NCI-H1092 treated with DMSO at 0.1 percent for 48 hours (cell line): Measurements from ENCODE around the gene STX12.

Source experiments
- DNase-seq: peaks from one replicate; lab custom pipeline; 2025; lab: John Stamatoyannopoulos, UW

The STX12 gene

DNA sequence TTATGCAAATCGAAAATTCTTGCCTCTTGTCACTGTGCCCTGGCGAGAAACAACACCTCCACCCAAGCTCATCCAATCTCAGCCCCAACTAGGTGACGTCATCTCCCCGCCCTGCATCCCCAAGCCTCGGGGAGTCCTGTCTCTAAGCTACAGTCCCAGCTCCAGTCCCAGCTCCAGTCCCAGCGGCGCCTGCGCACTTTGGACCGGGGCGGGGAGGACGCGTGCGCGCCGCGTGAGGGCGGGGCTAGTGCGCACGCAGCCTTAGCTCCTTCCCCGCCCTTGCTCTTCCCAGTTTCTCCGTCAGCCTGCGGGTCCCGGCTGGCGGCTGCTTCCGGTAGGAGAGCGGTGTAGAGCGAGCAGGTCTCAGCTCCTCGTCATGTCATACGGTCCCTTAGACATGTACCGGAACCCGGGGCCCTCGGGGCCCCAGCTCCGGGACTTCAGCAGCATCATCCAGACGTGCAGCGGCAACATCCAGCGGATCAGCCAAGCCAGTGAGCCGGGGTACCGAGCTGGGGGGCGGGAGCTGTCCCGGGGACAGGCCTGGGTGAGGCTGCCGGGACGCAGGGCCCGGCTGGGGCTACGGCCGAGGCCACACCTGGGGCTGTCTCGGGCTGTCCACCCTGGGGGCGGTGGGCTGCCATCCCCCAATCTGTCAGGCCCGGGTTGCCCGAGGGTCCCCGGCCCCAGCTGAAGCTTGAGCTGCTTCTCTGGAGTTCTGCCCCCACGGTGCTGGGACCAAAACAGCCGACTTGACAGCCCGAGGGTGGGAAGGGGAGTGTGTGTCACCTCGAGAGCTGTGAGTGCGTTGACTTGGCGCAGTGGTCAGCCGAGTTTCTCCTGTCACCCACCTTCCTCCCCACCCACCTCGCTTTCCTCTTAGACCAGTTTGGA lies at the start of gene STX12:
TSS of gene STX12 (plus strand) at position 288 of the 894 bp plus-strand sequence. CDS start at position 377, 89 bp downstream.
- DNase-seq: peak; percentile 98

GRCh38 chr1:27724961-27725373 lies 48.1 kb upstream of the STX12 start:
- peak; percentile 71 for DNase-seq

DNA sequence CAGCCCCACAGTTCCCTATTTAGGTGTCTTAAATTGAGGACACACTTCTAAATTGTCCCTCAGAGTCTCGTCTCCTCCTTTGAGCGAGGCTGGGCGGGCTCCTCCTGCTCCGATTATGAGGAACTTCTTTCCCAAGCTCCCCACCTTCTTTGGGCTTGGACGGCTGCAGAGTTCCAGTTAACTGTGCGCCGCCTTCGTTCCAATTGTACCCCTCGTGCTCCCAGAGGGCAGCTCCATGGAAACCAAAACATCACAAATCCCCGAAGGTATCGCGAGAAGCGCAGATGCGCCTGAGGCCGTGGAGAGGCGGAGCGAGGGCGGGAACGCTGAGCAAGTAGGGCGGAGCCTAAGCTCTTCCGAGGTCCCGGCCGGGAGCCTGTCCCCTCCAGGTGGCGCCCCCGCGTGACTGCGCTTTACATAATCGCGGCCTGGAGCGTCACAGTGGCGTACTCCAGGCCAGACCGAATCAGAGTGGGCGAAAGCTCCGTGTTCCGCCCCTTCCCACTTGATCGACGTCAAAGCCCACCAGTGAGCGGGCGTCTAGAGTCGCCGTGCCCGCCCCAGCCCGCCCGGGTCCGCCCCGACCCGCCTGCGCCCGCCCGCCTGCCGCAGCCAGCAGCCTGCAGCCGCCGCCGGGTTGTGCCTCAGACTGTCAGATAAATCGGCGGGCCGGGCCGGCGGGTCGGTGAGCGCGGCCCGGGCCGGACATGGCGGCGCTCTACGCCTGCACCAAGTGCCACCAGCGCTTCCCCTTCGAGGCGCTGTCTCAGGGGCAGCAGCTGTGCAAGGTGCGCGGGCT lies 47.4 kb upstream of the STX12 start, which contains the start of gene FAM76A:
TSS of gene FAM76A (plus strand) at position 588 of the 799 bp plus-strand sequence. CDS start at position 708, 120 bp downstream.
- peak; percentile 100 for DNase-seq

DNA sequence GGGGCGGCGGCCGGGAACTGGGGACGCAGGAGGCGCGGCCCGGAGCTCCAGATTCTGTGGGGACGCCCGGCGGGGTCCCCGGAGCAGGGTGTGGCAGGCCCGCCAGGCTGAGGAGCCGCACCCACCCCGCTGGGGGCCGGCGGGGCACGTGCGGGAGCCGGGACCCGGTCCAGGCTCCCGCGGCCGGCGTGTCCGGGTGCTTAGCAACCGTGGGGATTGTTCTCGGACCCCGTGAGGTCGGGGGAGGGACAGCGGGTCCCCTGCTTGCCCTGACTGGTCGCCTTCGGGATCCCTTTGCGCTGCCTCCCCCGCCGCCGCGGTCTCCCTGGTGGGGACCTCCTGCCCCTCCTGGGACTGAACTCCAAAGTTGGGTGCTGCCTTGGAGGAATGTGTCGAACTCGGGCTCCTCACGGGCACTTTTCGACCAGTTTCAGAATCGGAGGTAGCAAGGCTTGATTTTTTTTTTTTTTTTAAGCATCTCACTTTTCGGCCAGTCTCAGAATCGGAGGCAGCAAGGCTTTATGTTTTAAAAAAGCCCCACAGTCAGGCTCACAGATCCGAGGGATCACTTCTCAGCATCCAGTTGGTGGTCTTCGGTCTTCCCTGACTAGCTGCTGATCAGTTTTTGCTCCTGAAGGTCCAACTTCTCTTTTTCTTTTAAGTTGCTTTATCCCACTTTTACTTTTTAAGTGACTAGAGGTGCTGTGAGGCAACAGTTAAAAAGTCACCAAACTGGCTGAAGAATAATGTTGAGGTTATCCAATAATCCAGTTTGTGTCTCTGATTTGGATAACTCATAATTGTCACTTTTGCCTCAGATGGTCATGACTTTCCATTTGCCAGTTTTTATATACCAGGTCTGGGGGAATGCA lies 46.6 kb upstream of the STX12 start:
- DNase-seq: peak; percentile 62

GRCh38 chr1:27727126-27727525 lies 45.9 kb upstream of the STX12 start:
- DNase-seq: no peak

- DNase-seq: no peak
Measured at GRCh38 chr1:27736252-27736651, 36.8 kb upstream of the STX12 start.

GRCh38 chr1:27741121-27741520 lies 31.9 kb upstream of the STX12 start:
- DNase-seq: no peak

GRCh38 chr1:27744556-27744955 lies 28.5 kb upstream of the STX12 start:
- DNase-seq: no peak

DNA sequence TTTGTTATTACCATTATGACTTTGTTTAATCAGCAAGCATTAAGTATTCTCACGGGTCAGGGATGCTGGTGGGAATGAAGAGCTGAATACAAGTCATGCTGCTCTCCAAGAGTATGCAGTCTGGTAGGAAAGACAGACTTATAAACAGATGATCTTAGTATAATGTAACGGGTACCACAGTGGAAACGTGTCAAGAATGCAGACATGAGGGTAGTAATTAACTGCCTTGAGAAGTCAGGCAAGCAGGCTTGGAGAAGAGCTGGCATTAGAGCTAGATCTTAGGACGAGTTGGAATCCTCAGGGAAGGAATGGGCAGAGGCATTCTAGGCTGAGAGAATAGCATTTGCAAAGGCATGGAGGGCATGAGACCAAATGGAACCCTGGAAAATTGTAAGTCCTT lies 27.6 kb upstream of the STX12 start:
- DNase-seq: no peak

GRCh38 chr1:27752360-27752759 lies 20.7 kb upstream of the STX12 start:
- DNase-seq: peak; percentile 5

- no peak for DNase-seq
Measured at GRCh38 chr1:27755286-27755685, 17.7 kb upstream of the STX12 start.

DNA sequence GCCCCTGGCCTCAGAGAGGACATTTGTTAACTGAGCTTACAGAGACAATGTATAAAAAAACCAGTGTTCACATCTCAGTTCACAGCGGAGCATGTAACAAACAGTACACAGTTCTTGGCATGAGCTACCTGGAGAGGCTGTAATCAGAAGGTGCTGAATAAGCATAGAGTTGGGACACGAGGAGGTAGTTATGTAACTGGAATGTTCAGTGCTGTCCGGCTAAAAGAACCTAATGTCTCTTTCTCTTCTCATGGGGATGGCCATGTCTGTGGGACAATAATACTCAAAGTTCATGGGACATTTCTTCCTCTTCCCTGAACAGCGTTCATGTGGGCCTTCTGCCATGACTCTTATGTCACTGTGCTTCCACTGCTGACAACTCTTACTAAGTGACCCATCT lies 17.2 kb upstream of the STX12 start:
- no peak for DNase-seq

GRCh38 chr1:27759236-27759635 lies 13.8 kb upstream of the STX12 start:
- DNase-seq: no peak

DNA sequence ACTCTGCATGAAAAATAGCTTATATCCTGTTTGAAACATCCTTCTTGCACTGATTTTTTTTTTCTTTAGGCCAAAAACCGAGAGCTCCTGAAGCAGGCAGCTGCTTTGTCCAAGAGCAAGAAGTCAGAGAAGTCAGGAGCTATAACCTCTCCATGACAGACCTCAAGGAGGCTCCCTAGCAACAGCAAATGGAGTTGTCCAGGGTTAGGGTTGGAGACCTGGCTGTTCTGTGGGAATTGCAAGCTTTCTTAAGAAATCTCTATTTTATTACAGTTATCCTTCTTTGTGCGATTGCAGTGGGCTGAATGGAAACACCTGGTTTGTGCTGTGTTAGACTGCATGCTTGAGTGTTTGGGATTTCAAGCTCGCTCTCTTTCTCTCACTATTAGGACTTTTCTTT lies 12.6 kb upstream of the STX12 start:
- DNase-seq: no peak

DNA sequence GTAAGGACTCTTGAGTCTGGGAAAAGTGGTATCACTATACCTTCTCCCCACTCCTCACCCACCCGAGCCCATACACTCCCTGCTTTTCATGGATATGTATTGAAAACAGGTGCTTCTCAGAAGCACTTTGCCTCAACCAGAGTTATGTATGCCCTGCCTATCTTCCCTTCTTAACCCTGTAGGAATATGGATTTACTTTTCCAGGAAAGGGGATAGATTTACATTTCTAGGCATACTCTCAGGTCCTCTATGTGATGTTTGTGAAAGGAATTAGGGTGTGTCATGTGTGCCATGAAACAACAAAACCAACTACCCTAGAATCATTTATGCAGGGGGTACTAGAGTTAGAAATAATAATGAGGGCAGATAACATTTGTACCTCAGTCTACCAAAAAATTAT lies 11.0 kb upstream of the STX12 start:
- no peak for DNase-seq

DNA sequence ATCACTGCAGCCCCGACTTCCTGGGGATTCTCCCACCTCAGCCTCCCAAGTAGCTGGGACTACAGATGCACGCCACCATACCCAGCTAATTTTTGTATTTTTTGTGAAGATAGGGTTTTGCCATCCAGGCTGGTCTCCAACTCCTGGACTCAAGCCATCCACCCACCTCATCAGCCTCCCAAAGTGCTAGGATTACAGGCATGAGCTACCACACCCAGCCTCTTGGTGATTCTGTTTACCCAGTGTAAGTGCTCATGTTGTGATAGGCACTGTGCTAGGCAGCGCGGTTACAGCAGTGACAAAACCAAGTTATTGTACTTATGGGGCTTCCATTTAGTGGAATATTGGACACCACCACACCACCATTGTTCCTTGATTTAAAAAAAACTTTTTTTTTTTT lies 9.7 kb upstream of the STX12 start:
- DNase-seq: no peak

DNA sequence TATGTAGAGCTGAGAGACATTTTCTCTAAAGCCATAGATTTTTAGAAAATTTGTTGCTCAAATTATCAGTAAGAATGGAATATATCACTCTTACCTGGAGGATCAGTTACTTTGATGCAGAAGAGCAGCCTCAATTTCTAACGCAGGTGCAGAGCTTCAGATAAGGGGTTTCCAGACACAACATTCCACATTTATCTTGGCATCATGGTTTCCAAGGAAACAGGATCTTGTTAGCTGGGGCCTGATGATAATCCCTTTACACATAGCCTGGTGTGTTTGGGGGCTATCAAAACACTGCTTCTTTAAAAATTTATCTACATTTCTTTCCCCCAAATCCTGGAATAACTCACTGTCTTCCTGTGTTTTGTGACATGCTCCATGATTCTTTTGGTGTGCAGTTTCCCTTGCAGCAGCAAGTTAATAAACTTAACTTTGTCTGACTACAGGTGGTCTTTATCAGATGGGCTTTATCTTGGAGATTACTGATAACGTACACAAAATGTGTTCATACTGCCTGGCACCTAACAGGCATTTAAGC lies 2.7 kb upstream of the STX12 start:
- no peak for DNase-seq

DNA sequence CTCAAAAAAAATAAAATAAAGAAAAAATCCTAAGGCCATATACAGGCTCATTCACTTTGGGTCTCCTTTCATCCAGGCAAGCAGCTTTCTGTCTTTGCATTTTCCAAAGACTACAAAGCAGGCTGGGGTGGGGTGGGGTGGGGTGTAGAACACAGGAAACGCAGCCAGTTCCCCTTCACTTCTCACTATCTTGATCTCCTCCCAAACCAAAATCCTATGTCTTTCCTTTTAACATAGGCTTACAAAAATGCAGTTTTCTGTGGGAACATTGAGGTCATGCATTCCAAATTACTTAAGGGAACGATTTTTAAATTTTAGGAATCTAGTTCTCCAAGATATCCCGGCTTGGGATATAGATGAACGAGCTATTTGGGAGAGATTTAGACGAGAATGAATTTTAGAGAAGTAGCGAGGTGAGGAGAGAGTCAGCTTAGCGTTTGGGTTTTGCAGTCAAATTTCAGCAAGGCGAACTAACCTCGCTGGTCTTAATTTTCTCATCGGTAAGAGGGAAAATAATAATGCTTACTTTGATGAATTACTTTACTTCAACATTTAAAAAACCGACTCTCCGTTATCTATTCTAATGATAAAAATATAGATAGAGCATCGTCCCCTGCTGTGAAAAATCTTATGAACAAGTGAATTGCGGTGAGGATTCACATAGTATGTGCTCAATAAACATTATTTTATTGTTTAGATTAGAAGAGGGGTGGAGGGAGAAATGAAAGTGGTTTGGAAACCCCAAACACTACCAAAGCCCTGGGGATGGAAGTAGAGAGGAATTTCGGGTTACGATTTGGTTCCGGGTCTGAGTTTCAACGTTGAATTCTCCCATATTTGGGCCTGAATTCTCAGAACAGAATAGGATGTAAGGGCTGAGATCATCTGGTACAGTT lies 735 bp upstream of the STX12 start:
- DNase-seq: no peak

DNA sequence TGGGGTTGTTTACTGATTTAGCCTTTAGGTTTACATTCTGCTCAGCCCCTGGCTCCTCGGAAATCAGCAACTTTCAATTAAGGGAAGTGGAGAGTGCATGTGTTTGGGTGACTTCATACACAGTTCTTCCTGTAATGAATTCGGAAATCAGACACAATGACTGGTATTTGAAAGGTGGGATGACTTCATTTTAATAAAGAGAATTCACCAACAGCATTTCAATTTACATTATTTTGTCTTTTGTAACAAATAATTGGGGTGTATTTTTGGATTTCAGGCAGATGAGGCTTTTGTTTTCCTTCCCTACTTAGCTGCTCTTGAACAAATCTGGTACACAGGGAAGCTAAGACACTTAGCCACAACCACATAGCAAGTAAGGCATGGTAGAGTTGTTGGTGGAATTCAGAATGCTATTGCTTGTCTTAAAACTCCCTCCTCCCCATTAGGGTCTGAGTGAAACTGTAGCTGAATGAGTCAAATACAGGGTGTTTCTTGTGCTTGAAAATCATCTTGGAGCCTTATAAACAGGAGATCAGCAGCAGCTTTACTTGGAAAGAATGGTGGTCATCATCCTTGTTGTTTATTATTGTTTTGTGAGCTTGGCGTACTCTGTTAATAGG lies 917 bp downstream of the STX12 start:
- DNase-seq: no peak

GRCh38 chr1:27774654-27775053 lies 1.6 kb downstream of the STX12 start:
- no peak for DNase-seq
